OCI-LY1 (cell line): ENCODE measurements around the gene DCST2.

Experiments used
- CTCF ChIP-seq: fragments of 200-600 bp; sonication (generic), shearing (Covaris generic); IDR thresholded peaks from 2 replicates; pipeline ENCODE4 v1.5.1; 2017; ENCODE audit warnings: mild to moderate bottlenecking, antibody characterized with exemption, low read length, moderate library complexity, mixed read lengths
- EZH2 ChIP-seq: fragments of 200-600 bp; sonication (generic), shearing (Covaris generic); IDR thresholded peaks from 2 replicates; pipeline ENCODE4 v1.8.0; 2017; ENCODE audit warnings: borderline replicate concordance, mixed run types, mild to moderate bottlenecking, antibody characterized with exemption, low read length, moderate library complexity, mixed read lengths

- TF ChIP-seq CTCF (no peak), EZH2 (no peak)
Measured at GRCh38 chr1:155026154-155026553, 7.4 kb downstream of the DCST2 start.
